Keratinocyte (primary cell): ENCODE results near the gene PGA4. TPM values are rescaled to one million over a fixed set of nuclear protein-coding genes. Genes with fewer than 3 reads are reported as not detected.
"Not testable (repeated sequence)": the region's sequence is repeated elsewhere in the genome, so short reads cannot be mapped to it uniquely, and the experiment has no call there.

Experiments used
- DNase-seq: peaks from one replicate; pipeline ENCODE4 v3.0.0-alpha.2; 2011; ENCODE audit warnings: low read depth, missing footprints, low spot score
- FAIRE-seq: peaks from 2 replicates; lab custom pipeline; 2011; peaks lifted over from hg19 to GRCh38; lab: Jason Lieb, UNC
- H2AFZ ChIP-seq: 2 replicates; pipeline ENCODE4 v1.6.0; 2012; ENCODE audit warnings: low read length, control low read depth, inconsistent platforms; ENCODE audit not compliant: control insufficient read depth
- H3K27ac ChIP-seq: 2 replicates; pipeline ENCODE4 v1.5.1; 2011; ENCODE audit warnings: low read length; ENCODE audit not compliant: control insufficient read depth, insufficient read depth
- H3K27me3 ChIP-seq: 3 replicates; pipeline ENCODE4 v1.6.0; 2011; ENCODE audit warnings: low read length; ENCODE audit not compliant: control insufficient read depth, insufficient read depth; ENCODE audit errors: extremely low read depth
- H3K36me3 ChIP-seq, 2 experiments: 2 replicates in 1 of 2; 3 replicates in 1 of 2; pipeline ENCODE4 v1.5.1; 2011; ENCODE audit warnings: low read length in 2 of 2, mild to moderate bottlenecking in 1 of 2; ENCODE audit not compliant: control insufficient read depth in 2 of 2, insufficient read depth in 2 of 2; ENCODE audit errors: extremely low read depth in 1 of 2
- H3K4me1 ChIP-seq: 3 replicates; pipeline ENCODE4 v1.5.1; 2011; ENCODE audit warnings: low read length; ENCODE audit not compliant: control insufficient read depth, insufficient read depth; ENCODE audit errors: extremely low read depth
- H3K4me2 ChIP-seq: 3 replicates; pipeline ENCODE4 v1.6.0; 2011; ENCODE audit warnings: low read depth, low read length; ENCODE audit not compliant: control insufficient read depth, insufficient read depth; ENCODE audit errors: extremely low read depth
- H3K4me3 ChIP-seq, 3 experiments: fragments of 200-600 bp in 1 of 3; sonication (generic) in 1 of 3; 2 replicates in 2 of 3; 3 replicates in 1 of 3; pipeline ENCODE4 v1.5.1; 2011 to 2016; ENCODE audit warnings: low read length in 3 of 3, mild to moderate bottlenecking in 3 of 3, control low read depth in 2 of 3, inconsistent platforms in 1 of 3, low read depth in 1 of 3, mixed read lengths in 1 of 3, mixed run types in 1 of 3, moderate library complexity in 1 of 3; ENCODE audit not compliant: control insufficient read depth in 2 of 3, insufficient read depth in 2 of 3; ENCODE audit errors: extremely low read depth in 1 of 3
- H3K79me2 ChIP-seq: 2 replicates; pipeline ENCODE4 v1.6.0; 2012; ENCODE audit warnings: low read length; ENCODE audit not compliant: control insufficient read depth, insufficient read depth
- H3K9ac ChIP-seq: 3 replicates; pipeline ENCODE4 v1.6.0; 2011; ENCODE audit warnings: low read length; ENCODE audit not compliant: control insufficient read depth, insufficient read depth; ENCODE audit errors: extremely low read depth
- H3K9me1 ChIP-seq: 3 replicates; pipeline ENCODE4 v1.6.0; 2011; ENCODE audit warnings: low read length; ENCODE audit not compliant: control insufficient read depth, insufficient read depth; ENCODE audit errors: extremely low read depth
- H3K9me3 ChIP-seq: 2 replicates; pipeline ENCODE4 v1.5.1; 2012; ENCODE audit warnings: low read depth, low read length; ENCODE audit not compliant: control insufficient read depth
- H4K20me1 ChIP-seq: 3 replicates; pipeline ENCODE4 v1.6.0; 2011; ENCODE audit warnings: low read length; ENCODE audit not compliant: control insufficient read depth, insufficient read depth; ENCODE audit errors: extremely low read depth
- EZH2 ChIP-seq: IDR thresholded peaks from one replicate; pipeline ENCODE4 v1.6.1; 2012; ENCODE audit warnings: inconsistent platforms, mild to moderate bottlenecking, low read length, moderate library complexity
- dilution Hi-C: fragments of 300-500 bp; cut with MboI; formaldehyde crosslinking; loops from one replicate; pipeline ENCODE4 v1.7.0; 2020; ENCODE audit warnings: low sequenced_read_pairs; ENCODE audit not compliant: extremely low pct_ligation_motif_present
- polyA plus RNA-seq, 5 experiments: library from polyadenylated mRNA; depleted of rRNA in 3 of 5; stranded (reverse) in 3 of 5; stranded (forward) in 1 of 5; unstranded in 1 of 5; fragments of >200 nt; gene quantifications; 1 replicate in 1 of 5; 2 replicates in 3 of 5; 3 replicates in 1 of 5; pipeline versions ENCODE4 v1.2.1 to v1.2.3, GENCODE V29; 2011 to 2012; ENCODE audit warnings: missing spikeins in 2 of 5, low read depth in 1 of 5, low replicate concordance in 1 of 5
- TF ChIP-seq, protein P1 (sequence below), 3 experiments: IDR thresholded peaks in 1 of 3; conservative IDR thresholded peaks in 1 of 3; optimal IDR thresholded peaks in 1 of 3; 2 replicates in 2 of 3; 3 replicates in 1 of 3; pipeline versions ENCODE3 to v1.5.1; 2011; ENCODE audit warnings: low read length in 3 of 3, mild to moderate bottlenecking in 3 of 3, moderate library complexity in 2 of 3, control low read depth in 1 of 3, inconsistent platforms in 1 of 3; ENCODE audit not compliant: insufficient read depth in 2 of 3; ENCODE audit errors: extremely low read depth in 1 of 3

Gene PGA4
- polyA plus RNA-seq, 1 donor (not counting 4 experiments of a cell fraction or from before 2014, with no cell fraction given), result not detected

DNA sequence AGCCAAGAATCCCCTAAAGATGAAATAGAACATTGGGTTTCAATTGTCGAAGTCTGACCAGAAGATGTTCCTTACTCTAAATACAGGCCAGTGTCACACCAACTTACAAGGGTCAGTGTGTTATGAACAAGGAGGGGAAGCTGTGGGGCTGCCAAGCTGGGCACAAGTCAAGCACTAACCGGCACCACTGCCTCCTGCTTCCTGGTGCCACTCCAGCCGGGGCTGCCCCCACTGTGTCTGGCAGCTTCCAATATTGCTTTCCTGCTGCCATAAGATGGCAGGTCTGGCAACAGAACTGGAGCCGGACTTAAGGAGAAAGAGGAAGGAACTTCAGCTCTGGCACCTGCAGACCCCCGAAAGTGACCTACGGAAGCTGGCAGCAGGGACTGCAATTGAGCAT lies 47.2 kb upstream of the PGA4 start:
- no peaks in the 10 kb centered on the region for H3K9me3 ChIP-seq
- dilution Hi-C loops, result no loop called here

DNA sequence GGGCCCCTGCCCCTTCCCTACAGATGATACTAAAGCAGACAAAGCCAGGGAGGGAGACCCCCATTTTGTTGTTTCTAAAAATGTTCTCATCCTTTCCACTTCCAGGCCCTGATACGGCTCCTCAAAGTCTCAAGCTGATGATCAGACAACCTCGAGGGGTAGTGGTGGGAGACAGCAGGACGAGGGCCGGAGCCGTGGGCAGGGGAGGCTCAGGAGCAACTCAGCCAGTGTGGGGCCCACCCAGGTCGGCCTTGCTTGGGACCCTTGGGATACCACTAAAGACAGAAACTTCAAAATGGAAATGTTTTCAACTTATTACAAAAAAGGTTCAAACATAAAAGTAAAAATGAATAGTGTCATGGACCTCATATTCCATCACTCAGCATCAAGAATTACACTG lies 45.7 kb upstream of the PGA4 start:
- no peak overlapping the region for H3K4me2 ChIP-seq
- H3K36me3 ChIP-seq, result no peaks in the 10 kb centered on the region
- H2AFZ ChIP-seq, result no peak overlapping the region
- no peaks in the 10 kb centered on the region for H3K79me2 ChIP-seq
- H3K4me3 ChIP-seq, result no peak overlapping the region
- no peaks in the 10 kb centered on the region for H3K4me1 ChIP-seq
- TF ChIP-seq, protein P1, sequence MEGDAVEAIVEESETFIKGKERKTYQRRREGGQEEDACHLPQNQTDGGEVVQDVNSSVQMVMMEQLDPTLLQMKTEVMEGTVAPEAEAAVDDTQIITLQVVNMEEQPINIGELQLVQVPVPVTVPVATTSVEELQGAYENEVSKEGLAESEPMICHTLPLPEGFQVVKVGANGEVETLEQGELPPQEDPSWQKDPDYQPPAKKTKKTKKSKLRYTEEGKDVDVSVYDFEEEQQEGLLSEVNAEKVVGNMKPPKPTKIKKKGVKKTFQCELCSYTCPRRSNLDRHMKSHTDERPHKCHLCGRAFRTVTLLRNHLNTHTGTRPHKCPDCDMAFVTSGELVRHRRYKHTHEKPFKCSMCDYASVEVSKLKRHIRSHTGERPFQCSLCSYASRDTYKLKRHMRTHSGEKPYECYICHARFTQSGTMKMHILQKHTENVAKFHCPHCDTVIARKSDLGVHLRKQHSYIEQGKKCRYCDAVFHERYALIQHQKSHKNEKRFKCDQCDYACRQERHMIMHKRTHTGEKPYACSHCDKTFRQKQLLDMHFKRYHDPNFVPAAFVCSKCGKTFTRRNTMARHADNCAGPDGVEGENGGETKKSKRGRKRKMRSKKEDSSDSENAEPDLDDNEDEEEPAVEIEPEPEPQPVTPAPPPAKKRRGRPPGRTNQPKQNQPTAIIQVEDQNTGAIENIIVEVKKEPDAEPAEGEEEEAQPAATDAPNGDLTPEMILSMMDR (optimal IDR thresholded peaks at IDR 0.05 in 1 of 3, IDR thresholded peaks at IDR 0.05 in 1 of 3, conservative IDR thresholded peaks at IDR 0.05 in 1 of 3; ENCODE audit: extremely low read depth in 1 of 3, insufficient read depth in 2 of 3, low read length in 3 of 3), result no peak
- TF ChIP-seq EZH2, result no peak
- DNase-seq (no peak), FAIRE-seq (no peak)
- H3K27ac ChIP-seq, result no peak overlapping the region
- H3K9me1 ChIP-seq, result no peaks in the 10 kb centered on the region
- peaks cover 12% of the 10 kb centered on the region for H3K27me3 ChIP-seq
- no peak overlapping the region for H3K9ac ChIP-seq
- H3K9me3 ChIP-seq, result no peaks in the 10 kb centered on the region
- no peaks in the 10 kb centered on the region for H4K20me1 ChIP-seq
- dilution Hi-C loops, result no loop called here

More for the DNA sequence above, 47.2 kb upstream of the PGA4 start:
- no peaks in the 10 kb centered on the region for H3K9me1 ChIP-seq
- H3K4me3 ChIP-seq, result no peak overlapping the region
- no peaks in the 10 kb centered on the region for H3K4me1 ChIP-seq
- H3K9ac ChIP-seq, result no peak overlapping the region
- H4K20me1 ChIP-seq, result no peaks in the 10 kb centered on the region
- H3K79me2 ChIP-seq, result no peaks in the 10 kb centered on the region
- FAIRE-seq (no peak), DNase-seq (no peak)
- no peak overlapping the region for H3K4me2 ChIP-seq
- no peak overlapping the region for H2AFZ ChIP-seq
- H3K36me3 ChIP-seq, result no peaks in the 10 kb centered on the region
- H3K27ac ChIP-seq, result no peak overlapping the region
- H3K27me3 ChIP-seq, result peaks cover 12% of the 10 kb centered on the region
- TF ChIP-seq, protein P1 (optimal IDR thresholded peaks at IDR 0.05 in 1 of 3, IDR thresholded peaks at IDR 0.05 in 1 of 3, conservative IDR thresholded peaks at IDR 0.05 in 1 of 3; ENCODE audit: extremely low read depth in 1 of 3, insufficient read depth in 2 of 3, low read length in 3 of 3), result no peak
- no peak for TF ChIP-seq EZH2

DNA sequence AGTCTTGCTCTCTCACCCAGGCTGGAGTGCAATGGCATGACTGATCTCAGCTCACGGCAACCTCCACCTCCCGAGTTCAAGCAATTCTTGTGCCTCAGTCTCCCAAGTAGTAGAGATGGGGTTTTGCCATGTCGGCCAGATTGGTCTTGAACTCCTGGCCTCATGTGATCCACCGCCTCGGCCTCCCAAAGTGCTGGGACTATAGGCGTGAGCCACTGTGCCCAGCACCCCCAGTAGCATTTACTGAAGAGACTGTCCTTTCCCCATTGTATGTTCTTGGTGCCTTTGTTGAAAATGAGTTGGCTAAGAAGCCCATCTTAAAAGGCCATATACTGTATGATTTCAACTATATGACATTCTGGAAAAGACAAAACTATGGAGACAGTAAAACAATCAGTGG lies 41.9 kb upstream of the PGA4 start:
- H3K36me3 ChIP-seq, H3K4me1 ChIP-seq, H2AFZ ChIP-seq, DNase-seq, H3K4me3 ChIP-seq, FAIRE-seq, H3K27me3 ChIP-seq, H3K79me2 ChIP-seq, H3K9me3 ChIP-seq, H3K9me1 ChIP-seq, H4K20me1 ChIP-seq, H3K9ac ChIP-seq, H3K27ac ChIP-seq, H3K4me2 ChIP-seq, dilution Hi-C loops: not testable (repeated sequence)
